Measurements from ENCODE around the gene PDIA5. TPM values are rescaled to one million over a fixed set of nuclear protein-coding genes. Genes with fewer than 3 reads are reported as not detected.

The PDIA5 gene
- total RNA-seq, 3 donors from 2014 or later (not counting 1 experiment from before 2014, with no cell fraction given), result 0.59 to 3.3 (median 0.63) TPM

GRCh38 chr3:123096731-123097130 lies 29.9 kb downstream of the PDIA5 start:
- Mint-ChIP-seq H3K27ac (no peak overlapping the region), H3K9me3 (no peaks in the 10 kb centered on the region), H3K36me3 (no peaks in the 10 kb centered on the region), H3K27me3 (ENCODE audit: low read depth in 2 of 2) (no peaks in the 10 kb centered on the region), H3K4me3 (no peak overlapping the region), H3K4me1 (no peaks in the 10 kb centered on the region)
- ATAC-seq (no peak), DNase-seq (no peak)
- TF ChIP-seq, protein P1, sequence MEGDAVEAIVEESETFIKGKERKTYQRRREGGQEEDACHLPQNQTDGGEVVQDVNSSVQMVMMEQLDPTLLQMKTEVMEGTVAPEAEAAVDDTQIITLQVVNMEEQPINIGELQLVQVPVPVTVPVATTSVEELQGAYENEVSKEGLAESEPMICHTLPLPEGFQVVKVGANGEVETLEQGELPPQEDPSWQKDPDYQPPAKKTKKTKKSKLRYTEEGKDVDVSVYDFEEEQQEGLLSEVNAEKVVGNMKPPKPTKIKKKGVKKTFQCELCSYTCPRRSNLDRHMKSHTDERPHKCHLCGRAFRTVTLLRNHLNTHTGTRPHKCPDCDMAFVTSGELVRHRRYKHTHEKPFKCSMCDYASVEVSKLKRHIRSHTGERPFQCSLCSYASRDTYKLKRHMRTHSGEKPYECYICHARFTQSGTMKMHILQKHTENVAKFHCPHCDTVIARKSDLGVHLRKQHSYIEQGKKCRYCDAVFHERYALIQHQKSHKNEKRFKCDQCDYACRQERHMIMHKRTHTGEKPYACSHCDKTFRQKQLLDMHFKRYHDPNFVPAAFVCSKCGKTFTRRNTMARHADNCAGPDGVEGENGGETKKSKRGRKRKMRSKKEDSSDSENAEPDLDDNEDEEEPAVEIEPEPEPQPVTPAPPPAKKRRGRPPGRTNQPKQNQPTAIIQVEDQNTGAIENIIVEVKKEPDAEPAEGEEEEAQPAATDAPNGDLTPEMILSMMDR (IDR thresholded peaks at IDR 0.05), result no peak
- Histone ChIP-seq H3K27ac (ENCODE audit: low read length) (no peak overlapping the region), H3K4me3 (ENCODE audit: low read length) (no peak overlapping the region), H3K36me3 (ENCODE audit: control insufficient read depth, insufficient read depth, low read length) (no peaks in the 10 kb centered on the region), H3K9me3 (ENCODE audit: control insufficient read depth, insufficient read depth, low read length) (no peaks in the 10 kb centered on the region), H3K27me3 (ENCODE audit: control insufficient read depth, insufficient read depth, low read length) (no peaks in the 10 kb centered on the region), H3K4me1 (ENCODE audit: control insufficient read depth, insufficient read depth, low read length) (peaks cover under 1% of the 10 kb centered on the region)
- 92% methylated on average over 11 of the region's 11 CpGs for whole genome bisulfite sequencing (ENCODE audit: insufficient coverage)
- intact Hi-C loops (cut with micrococcal nuclease), result no loop called here

DNA sequence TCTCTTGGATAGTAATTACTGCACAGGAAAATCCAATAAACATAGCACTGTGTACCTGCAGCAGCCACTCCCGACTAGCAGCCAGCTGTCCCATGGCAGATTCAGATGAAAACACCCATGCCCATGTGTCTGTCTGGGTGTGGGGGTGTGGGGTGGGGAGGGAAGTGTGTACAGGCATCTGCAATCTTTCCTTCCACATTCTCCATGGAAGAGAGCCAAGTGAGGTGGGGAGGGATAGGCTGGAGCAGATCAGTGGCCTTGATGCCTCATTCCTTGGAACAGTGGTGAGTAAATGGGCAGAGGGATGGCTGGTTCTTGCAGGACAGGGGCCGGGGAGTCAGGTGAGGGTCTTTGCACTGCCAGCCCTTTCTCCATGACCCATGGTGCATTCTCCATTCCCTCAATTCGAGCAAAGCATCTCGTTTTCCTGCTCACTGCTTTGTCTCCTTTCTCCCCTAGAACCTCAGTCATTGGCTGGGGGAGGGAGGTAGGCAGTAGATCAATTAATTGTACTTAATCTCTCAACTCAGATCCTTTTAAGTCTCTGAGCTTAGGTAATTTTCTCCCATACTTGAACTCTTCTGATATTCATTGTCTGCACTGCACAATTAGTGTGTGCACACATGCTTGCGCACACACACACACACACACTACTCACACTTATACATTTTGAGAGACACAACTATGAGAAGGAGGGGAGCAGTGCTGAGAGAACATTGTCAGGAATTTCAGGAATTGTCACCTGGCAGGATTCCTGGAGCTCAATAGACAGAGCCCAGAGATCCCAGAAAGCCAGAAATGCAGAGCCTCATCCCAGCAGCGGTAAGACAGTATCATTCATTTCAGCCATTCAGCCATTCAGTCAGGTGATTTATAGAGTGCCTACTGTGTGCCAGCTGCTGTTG lies 31.9 kb downstream of the PDIA5 start:
- H3K27me3 Mint-ChIP-seq (ENCODE audit: low read depth in 2 of 2), result no peaks in the 10 kb centered on the region
- no peaks in the 10 kb centered on the region for H3K36me3 Mint-ChIP-seq
- no peaks in the 10 kb centered on the region for H3K4me1 Mint-ChIP-seq
- Histone ChIP-seq H3K4me3 (ENCODE audit: low read length) (no peak overlapping the region), H3K9me3 (ENCODE audit: control insufficient read depth, insufficient read depth, low read length) (no peaks in the 10 kb centered on the region), H3K27ac (ENCODE audit: low read length) (no peak overlapping the region), H3K36me3 (ENCODE audit: control insufficient read depth, insufficient read depth, low read length) (no peaks in the 10 kb centered on the region), H3K4me1 (ENCODE audit: control insufficient read depth, insufficient read depth, low read length) (no peaks in the 10 kb centered on the region), H3K27me3 (ENCODE audit: control insufficient read depth, insufficient read depth, low read length) (no peaks in the 10 kb centered on the region)
- TF ChIP-seq, protein P1 (IDR thresholded peaks at IDR 0.05), result no peak
- intact Hi-C loops (cut with micrococcal nuclease), result no loop called here
- DNase-seq (no peak), ATAC-seq (no peak)
- WGBS (ENCODE audit: insufficient coverage), result 94% methylated on average over 3 of the region's 6 CpGs
- no peak overlapping the region for H3K4me3 Mint-ChIP-seq
- no peaks in the 10 kb centered on the region for H3K9me3 Mint-ChIP-seq
- no peak overlapping the region for H3K27ac Mint-ChIP-seq

DNA sequence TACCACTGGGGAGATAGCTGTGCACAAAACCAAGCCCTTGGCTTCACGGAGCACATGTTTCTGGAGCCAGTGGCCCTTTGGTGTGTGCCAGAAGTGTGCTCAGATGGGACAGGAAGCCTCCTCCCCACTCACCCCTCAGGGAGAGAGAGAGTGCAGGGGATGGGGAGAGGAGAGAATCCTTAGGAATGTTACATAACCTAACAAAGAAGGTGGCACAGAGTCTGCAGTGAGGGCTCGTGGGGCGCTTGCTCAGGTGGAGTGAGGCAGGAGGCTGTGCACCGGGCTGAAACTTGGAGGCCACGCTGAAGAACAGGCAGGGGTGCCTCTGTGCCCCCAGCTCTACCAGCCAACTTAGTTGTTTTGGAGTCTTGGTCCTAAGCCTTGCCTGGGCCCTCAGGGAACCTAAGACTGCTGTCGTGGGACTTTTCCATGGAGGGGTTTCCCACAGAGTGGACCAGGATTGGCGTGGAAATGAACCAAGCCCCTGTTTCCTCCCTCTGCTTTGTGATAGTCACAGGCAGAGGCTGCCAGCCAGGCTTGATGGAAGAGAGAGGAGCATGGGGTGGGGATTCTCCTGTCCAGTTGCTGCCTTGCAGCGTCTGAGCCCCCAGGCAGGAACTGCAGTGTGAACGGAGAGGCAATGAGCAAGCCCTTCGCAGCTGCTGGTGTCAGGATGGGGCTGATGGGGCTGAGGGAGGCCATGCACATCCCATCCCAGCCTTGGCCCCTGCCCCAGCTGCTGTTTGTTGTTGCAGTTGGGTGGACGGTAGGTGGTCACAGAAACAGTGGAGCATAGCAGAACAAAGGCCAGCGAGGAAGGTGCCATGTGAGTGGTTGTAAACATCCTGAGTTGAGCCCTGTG lies 32.7 kb downstream of the PDIA5 start:
- intact Hi-C loops (cut with micrococcal nuclease), result no loop called here
- H3K27me3 Mint-ChIP-seq (ENCODE audit: low read depth in 2 of 2), result no peaks in the 10 kb centered on the region
- no peaks in the 10 kb centered on the region for H3K4me1 ChIP-seq (ENCODE audit: control insufficient read depth, insufficient read depth, low read length)
- H3K9me3 Mint-ChIP-seq, result no peaks in the 10 kb centered on the region
- DNase-seq (no peak), ATAC-seq (no peak)
- H3K4me3 Mint-ChIP-seq, result no peak overlapping the region
- H3K9me3 ChIP-seq (ENCODE audit: control insufficient read depth, insufficient read depth, low read length), result no peaks in the 10 kb centered on the region
- WGBS (ENCODE audit: insufficient coverage), result 87% methylated on average over 11 of the region's 12 CpGs
- H3K4me1 Mint-ChIP-seq, result no peaks in the 10 kb centered on the region
- TF ChIP-seq, protein P1 (IDR thresholded peaks at IDR 0.05), result no peak
- H3K27me3 ChIP-seq (ENCODE audit: control insufficient read depth, insufficient read depth, low read length), result no peaks in the 10 kb centered on the region
- no peaks in the 10 kb centered on the region for H3K36me3 Mint-ChIP-seq
- H3K4me3 ChIP-seq (ENCODE audit: low read length), result no peak overlapping the region
- no peaks in the 10 kb centered on the region for H3K36me3 ChIP-seq (ENCODE audit: control insufficient read depth, insufficient read depth, low read length)
- H3K27ac Mint-ChIP-seq, result no peak overlapping the region
- no peak overlapping the region for H3K27ac ChIP-seq (ENCODE audit: low read length)

Data from natural killer cell (primary cell).